ENCODE measurements around the gene STX16. TPM values are rescaled to one million over a fixed set of nuclear protein-coding genes. Genes with fewer than 3 reads are reported as not detected.

The STX16 gene
- total RNA-seq, 1 donor from 2014 or later, result 67.8 TPM

DNA sequence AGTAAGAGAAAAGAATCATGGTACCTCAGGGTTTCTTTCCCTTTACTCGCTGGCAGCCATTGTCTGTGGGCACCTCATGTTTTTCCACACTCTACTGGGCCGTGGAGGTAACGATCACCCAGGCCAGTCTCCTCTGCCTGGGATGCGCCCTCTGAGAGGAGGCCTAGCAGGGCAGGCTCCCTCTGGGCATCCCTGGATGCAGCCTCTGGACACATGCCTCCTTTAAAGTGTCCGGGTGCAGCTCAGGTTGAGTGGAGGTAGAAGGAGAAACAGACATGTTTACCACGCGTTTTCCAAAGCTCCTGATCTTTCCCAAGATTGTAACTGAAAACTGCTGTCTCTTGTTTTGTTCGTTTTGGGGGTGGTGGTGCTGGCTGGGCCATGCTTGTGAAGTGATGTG lies 27.7 kb downstream of the STX16 start:
- DNase-seq, result no peak
- ATAC-seq, result no peak

DNA sequence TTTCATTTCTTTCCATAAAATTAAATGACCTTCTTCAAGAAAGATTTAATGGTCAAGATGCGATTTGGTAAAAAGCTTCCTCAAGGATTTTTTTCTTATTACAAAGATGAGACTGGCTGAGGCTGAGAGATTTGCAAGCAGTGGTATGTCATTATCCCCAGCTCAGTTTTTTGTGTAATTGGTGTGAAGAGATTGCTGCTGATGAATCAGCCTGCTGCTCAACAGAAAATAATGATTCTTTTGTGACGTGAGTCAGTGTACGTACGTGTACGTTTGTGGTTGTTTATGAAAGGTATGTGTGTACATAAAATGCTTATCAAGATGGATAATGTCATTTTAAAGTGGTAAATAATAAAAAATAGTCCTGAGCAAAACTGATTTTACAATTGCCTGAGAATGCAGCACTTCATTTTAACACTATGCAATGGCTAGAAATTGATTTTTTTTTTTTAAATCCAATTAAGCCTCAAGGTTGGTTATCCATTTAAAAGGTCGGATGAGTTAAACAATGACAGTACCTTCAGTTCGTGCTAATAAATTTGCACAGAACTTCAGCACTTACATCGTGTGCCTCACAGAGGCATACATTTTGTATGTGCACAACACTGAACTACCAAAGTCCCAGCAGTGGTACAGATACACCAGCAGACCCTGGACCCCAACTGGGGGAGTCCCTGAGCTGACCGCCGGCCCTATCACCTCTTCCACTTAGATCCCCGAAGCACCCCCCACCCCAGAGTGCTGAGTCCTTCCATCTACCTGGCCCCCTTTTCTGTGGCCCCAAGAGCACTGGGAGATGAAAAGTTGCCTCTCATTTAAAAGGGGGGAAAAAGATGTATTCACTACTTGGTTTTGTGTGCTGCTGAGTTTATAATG lies 31.8 kb downstream of the STX16 start:
- ATAC-seq, result no peak

More for the DNA sequence above, 27.7 kb downstream of the STX16 start:
- H3K4me3 ChIP-seq, result no peak overlapping the region
- TF ChIP-seq, protein P1, sequence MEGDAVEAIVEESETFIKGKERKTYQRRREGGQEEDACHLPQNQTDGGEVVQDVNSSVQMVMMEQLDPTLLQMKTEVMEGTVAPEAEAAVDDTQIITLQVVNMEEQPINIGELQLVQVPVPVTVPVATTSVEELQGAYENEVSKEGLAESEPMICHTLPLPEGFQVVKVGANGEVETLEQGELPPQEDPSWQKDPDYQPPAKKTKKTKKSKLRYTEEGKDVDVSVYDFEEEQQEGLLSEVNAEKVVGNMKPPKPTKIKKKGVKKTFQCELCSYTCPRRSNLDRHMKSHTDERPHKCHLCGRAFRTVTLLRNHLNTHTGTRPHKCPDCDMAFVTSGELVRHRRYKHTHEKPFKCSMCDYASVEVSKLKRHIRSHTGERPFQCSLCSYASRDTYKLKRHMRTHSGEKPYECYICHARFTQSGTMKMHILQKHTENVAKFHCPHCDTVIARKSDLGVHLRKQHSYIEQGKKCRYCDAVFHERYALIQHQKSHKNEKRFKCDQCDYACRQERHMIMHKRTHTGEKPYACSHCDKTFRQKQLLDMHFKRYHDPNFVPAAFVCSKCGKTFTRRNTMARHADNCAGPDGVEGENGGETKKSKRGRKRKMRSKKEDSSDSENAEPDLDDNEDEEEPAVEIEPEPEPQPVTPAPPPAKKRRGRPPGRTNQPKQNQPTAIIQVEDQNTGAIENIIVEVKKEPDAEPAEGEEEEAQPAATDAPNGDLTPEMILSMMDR (IDR thresholded peaks at IDR 0.05), result no peak
- no peaks in the 10 kb centered on the region for H3K4me1 ChIP-seq
- intact Hi-C loops (cut with DNase I), result no loop called here
- peaks cover 68% of the 10 kb centered on the region for H3K36me3 ChIP-seq
- no peaks in the 10 kb centered on the region for H3K9me3 ChIP-seq
- H3K27me3 ChIP-seq (ENCODE audit: low read depth), result no peaks in the 10 kb centered on the region
- no peak overlapping the region for H3K27ac ChIP-seq

DNA sequence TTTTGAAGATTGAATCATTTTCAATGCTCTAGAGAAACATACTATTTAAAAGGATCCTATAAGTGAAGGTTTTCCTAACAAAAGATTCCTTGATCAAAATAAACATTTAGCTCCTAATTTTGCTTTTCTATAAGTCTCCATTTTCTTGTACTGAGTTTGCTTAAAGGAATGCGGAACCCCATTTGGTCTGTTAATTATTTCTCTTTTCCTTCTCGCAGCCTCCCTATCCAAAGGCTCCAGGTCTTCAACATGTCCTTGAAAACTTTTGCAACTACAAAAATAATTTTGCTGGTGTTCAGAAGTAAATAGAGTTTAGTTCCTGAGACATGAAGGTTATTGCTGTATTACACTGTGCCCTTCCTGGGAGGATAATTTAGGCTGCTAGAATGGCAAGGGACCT lies 33.2 kb downstream of the STX16 start:
- TF ChIP-seq, protein P1 (IDR thresholded peaks at IDR 0.05), result no peak
- Histone ChIP-seq H3K4me3 (no peak overlapping the region), H3K4me1 (peaks cover 6% of the 10 kb centered on the region), H3K36me3 (peaks cover 17% of the 10 kb centered on the region), H3K9me3 (no peaks in the 10 kb centered on the region), H3K27ac (no peak overlapping the region), H3K27me3 (ENCODE audit: low read depth) (no peaks in the 10 kb centered on the region)
- no peak for ATAC-seq
- intact Hi-C loops (cut with DNase I), result no loop called here
- no peak for DNase-seq

More for the DNA sequence above, 31.8 kb downstream of the STX16 start:
- Histone ChIP-seq H3K4me3 (no peak overlapping the region), H3K4me1 (no peaks in the 10 kb centered on the region), H3K27me3 (ENCODE audit: low read depth) (no peaks in the 10 kb centered on the region), H3K27ac (no peak overlapping the region), H3K9me3 (no peaks in the 10 kb centered on the region), H3K36me3 (peaks cover 27% of the 10 kb centered on the region)
- DNase-seq, result no peak
- TF ChIP-seq, protein P1 (IDR thresholded peaks at IDR 0.05), result no peak
- intact Hi-C loops (cut with DNase I), result no loop called here

DNA sequence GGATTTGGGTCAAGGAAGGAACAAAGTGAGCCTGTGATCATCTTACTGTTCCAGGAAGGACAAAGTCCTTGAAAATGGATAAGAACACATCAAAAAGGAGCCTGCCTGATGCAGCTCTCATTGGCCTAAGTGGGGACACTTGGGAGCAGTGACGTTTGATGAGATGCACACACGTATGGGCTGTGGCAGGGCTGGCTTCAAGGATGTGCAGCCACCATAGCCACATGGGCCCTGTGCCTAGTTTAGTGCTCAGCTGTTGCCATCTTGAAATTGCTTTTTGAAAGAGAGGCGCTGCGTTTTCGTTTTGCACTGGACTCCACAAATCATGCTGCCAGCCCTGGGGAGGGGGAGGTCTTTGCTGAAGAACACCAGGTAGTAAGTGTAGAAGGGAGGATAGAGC lies 34.9 kb downstream of the STX16 start:
- ATAC-seq (no peak), DNase-seq (no peak)
- Histone ChIP-seq H3K9me3 (no peaks in the 10 kb centered on the region), H3K27me3 (ENCODE audit: low read depth) (no peaks in the 10 kb centered on the region), H3K27ac (no peak overlapping the region), H3K4me1 (peaks cover 12% of the 10 kb centered on the region), H3K36me3 (no peaks in the 10 kb centered on the region), H3K4me3 (no peak overlapping the region)
- intact Hi-C loops (cut with DNase I), result no loop called here
- TF ChIP-seq, protein P1 (IDR thresholded peaks at IDR 0.05), result no peak

- Histone ChIP-seq H3K36me3 (no peaks in the 10 kb centered on the region), H3K4me3 (no peak overlapping the region), H3K27me3 (ENCODE audit: low read depth) (no peaks in the 10 kb centered on the region), H3K27ac (no peak overlapping the region), H3K9me3 (no peaks in the 10 kb centered on the region), H3K4me1 (peaks cover 28% of the 10 kb centered on the region)
- DNase-seq (no peak), ATAC-seq (no peak)
- TF ChIP-seq, protein P1 (IDR thresholded peaks at IDR 0.05), result no peak
- intact Hi-C loops (cut with DNase I), result no loop called here
These were observed 37.3 kb downstream of the STX16 start for GRCh38 chr20:58688414-58688813.

All from lower lobe of right lung (tissue), 2 donors.